Right lung (tissue), 5 donors: ENCODE measurements around the gene NUP153. TPM values are rescaled to one million over a fixed set of nuclear protein-coding genes. Genes with fewer than 3 reads are reported as not detected.

ENCODE experiments used
- polyA plus RNA-seq, 5 donors: library from polyadenylated mRNA; unstranded; fragments of 120-200 nt; gene quantifications; one replicate each; pipeline versions ENCODE4 v1.2.1 to v1.2.3, GENCODE V29; 2013; ENCODE audit warnings: inconsistent platforms in 1 of 5, low replicate concordance in 1 of 5; ENCODE audit not compliant: insufficient read length in 5 of 5, insufficient read depth in 1 of 5

Gene NUP153
- polyA plus RNA-seq, 5 donors: 36.6 to 53.3 (median 47.1) TPM

Other genes with a start within 250 kb of the NUP153 start
- 10 to 100 TPM; 33.1 to 49.0 (median 43.9) TPM for gene FAM8A1, start 106.6 kb downstream of the NUP153 start, polyA plus RNA-seq